ENCODE data around the gene HOMER2. TPM values are rescaled to one million over a fixed set of nuclear protein-coding genes. Genes with fewer than 3 reads are reported as not detected.

Gene HOMER2
- total and polyA plus RNA-seq, 10 donors: 2.1 to 24.3 (median 11.7) TPM

DNA sequence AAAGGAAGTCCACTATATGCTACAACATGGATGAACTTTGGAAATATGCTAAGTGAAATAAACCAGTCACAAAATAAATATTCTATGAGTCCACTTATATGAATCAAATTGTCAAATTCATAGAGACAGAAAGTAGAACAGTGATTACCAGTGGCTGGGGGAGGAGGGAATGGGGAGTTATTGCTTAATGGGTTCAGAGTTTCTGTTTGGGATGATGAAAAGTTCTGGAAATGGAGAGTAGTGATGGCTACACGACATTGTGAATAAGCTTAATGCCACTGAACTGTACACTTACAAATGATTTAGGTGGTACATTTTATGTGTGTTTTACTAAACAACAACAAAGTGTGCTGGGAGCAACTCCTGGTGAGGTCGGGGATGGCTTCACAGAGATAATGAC is 38.1 kb downstream of the HOMER2 start:
- H3K4me3 ChIP-seq: no peak overlapping the region
- TF ChIP-seq POLR2A (IDR thresholded peaks at IDR 0.05) (no peak), POLR2AphosphoS5 (IDR thresholded peaks at IDR 0.05) (no peak)
- TF ChIP-seq, protein P1, sequence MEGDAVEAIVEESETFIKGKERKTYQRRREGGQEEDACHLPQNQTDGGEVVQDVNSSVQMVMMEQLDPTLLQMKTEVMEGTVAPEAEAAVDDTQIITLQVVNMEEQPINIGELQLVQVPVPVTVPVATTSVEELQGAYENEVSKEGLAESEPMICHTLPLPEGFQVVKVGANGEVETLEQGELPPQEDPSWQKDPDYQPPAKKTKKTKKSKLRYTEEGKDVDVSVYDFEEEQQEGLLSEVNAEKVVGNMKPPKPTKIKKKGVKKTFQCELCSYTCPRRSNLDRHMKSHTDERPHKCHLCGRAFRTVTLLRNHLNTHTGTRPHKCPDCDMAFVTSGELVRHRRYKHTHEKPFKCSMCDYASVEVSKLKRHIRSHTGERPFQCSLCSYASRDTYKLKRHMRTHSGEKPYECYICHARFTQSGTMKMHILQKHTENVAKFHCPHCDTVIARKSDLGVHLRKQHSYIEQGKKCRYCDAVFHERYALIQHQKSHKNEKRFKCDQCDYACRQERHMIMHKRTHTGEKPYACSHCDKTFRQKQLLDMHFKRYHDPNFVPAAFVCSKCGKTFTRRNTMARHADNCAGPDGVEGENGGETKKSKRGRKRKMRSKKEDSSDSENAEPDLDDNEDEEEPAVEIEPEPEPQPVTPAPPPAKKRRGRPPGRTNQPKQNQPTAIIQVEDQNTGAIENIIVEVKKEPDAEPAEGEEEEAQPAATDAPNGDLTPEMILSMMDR (IDR thresholded peaks at IDR 0.05 in 8 of 11, conservative IDR thresholded peaks at IDR 0.05 in 3 of 11): no peak
- H3K27me3 ChIP-seq (replicated peaks in 1 of 7): no peaks in the 10 kb centered on the region
- H3K4me1 ChIP-seq: peaks cover 0 to 6% (median 0%) of the 10 kb centered on the region in 6 donors
- 67 to 93% (median 70%) methylated on average over 2 of the region's 2 CpGs for WGBS, 5 donors
- intact Hi-C loops (cut with DNase I; ENCODE audit: low total_unique reads): no loop called here
- H3K36me3 ChIP-seq: no peaks in the 10 kb centered on the region
- H3K27ac ChIP-seq: no peak overlapping the region
- no peak for DNase-seq
- peaks cover 0 to 5% (median 2%) of the 10 kb centered on the region in 8 donors for H3K9me3 ChIP-seq

DNA sequence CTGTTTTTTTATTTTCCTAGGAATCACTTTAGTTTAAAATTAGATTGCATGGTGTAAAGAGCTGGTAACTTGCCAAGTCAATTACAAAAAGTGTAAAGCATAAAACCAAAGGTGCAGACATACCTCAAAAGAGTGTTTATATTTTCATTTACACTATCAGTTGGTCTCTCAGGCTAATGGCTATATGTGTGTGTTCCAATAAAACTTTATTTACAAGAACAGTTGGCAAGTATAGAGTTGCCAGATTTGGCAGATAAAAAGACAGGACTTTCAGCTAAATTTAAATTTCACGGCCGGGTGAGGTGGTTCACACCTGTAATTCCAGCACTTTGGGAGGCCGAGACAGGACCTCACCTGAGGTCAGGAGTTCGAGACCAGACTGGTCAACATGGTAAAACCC is 41.1 kb downstream of the HOMER2 start:
- Histone ChIP-seq H3K27ac (no peak overlapping the region), H3K27me3 (replicated peaks in 1 of 7) (no peaks in the 10 kb centered on the region), H3K9me3 (peaks cover 0 to 27% (median 13%) of the 10 kb centered on the region in 8 donors), H3K4me1 (no peaks in the 10 kb centered on the region), H3K36me3 (no peaks in the 10 kb centered on the region), H3K4me3 (no peak overlapping the region)
- TF ChIP-seq, protein P1 (IDR thresholded peaks at IDR 0.05 in 8 of 11, conservative IDR thresholded peaks at IDR 0.05 in 3 of 11): no peak
- TF ChIP-seq POLR2A (IDR thresholded peaks at IDR 0.05) (no peak), POLR2AphosphoS5 (IDR thresholded peaks at IDR 0.05) (no peak)
- DNase-seq: no peak
- intact Hi-C loops (cut with DNase I; ENCODE audit: low total_unique reads): no loop called here
- 88 to 94% (median 92%) methylated on average over 4 of the region's 4 CpGs for WGBS, 5 donors

DNA sequence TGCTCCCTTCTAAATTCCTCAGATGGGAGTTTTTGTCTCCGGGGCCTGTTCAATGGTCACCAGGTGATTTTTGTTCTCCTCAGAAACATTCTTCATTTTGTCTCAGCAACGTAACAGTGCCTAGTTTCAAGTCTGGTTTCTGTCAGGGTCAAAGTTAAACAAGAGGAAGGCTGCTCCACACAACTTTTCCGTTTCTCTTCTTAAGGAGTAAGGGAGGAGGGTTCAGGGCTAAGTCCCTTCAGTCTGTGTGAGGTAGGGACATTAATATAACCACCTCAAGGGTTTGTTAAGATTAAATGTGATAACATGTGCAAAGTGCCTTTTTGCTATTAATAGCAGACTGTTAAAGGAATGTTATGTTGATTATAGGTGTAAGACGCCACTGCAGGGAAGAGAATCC is 41.8 kb downstream of the HOMER2 start:
- Histone ChIP-seq H3K27ac (no peak overlapping the region), H3K9me3 (peaks cover 0 to 27% (median 13%) of the 10 kb centered on the region in 8 donors), H3K4me1 (no peaks in the 10 kb centered on the region), H3K27me3 (replicated peaks in 1 of 7) (no peaks in the 10 kb centered on the region), H3K4me3 (no peak overlapping the region), H3K36me3 (no peaks in the 10 kb centered on the region)
- WGBS, 5 donors: 14 to 79% (median 74%) methylated on average over 4 of the region's 4 CpGs
- intact Hi-C loops (cut with DNase I; ENCODE audit: low total_unique reads): no loop called here
- no peak for DNase-seq
- no peak for TF ChIP-seq POLR2AphosphoS5 (IDR thresholded peaks at IDR 0.05)
- TF ChIP-seq, protein P1 (IDR thresholded peaks at IDR 0.05 in 8 of 11, conservative IDR thresholded peaks at IDR 0.05 in 3 of 11): no peak
- no peak for TF ChIP-seq POLR2A (IDR thresholded peaks at IDR 0.05)

DNA sequence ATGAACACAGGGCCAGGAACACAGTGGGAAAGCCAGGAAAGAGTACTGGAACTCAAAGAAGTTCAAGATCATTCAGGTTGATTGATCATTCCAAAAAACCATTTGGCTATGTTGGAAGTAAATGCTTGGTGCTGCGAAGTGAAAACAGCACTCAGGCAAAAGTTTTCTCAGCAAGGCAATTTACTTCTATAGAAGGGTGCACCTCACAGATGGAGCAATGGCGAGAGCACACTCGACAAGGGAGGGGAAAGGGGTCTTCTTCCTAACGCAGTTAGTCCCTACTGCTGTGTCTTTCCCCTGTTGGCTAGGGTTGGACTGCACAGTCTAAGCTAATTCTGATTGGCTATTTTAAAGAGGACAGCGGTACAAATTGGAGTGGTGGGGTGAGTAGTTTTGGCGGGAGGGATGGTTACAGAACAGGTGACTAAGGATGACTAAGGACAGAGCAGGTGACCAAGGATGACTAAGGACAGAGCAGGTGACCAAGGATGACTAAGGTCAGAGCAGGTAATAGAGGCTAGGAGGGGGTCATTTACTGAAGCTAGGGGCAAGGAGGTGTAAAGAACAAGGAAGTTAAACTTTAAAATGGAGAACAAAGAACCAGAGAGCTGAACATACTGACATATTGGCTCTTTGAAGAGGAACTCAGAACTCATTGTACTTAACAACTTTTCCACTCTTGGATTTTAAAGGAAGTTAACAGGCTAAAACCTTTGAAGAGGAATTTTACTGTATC is 43.3 kb downstream of the HOMER2 start:
- TF ChIP-seq, protein P1 (IDR thresholded peaks at IDR 0.05 in 8 of 11, conservative IDR thresholded peaks at IDR 0.05 in 3 of 11): no peak
- no peak for TF ChIP-seq POLR2AphosphoS5 (IDR thresholded peaks at IDR 0.05)
- no peak for TF ChIP-seq POLR2A (IDR thresholded peaks at IDR 0.05)
- no peak for DNase-seq
- intact Hi-C loops (cut with DNase I; ENCODE audit: low total_unique reads): no loop called here
- Histone ChIP-seq H3K36me3 (no peaks in the 10 kb centered on the region), H3K9me3 (peaks cover 0 to 27% (median 13%) of the 10 kb centered on the region in 8 donors), H3K27ac (no peak overlapping the region), H3K4me1 (no peaks in the 10 kb centered on the region), H3K27me3 (replicated peaks in 1 of 7) (no peaks in the 10 kb centered on the region), H3K4me3 (no peak overlapping the region)
- WGBS, 5 donors: 87 to 98% (median 94%) methylated on average over 6 of the region's 6 CpGs
